GM23338 (cell line): ENCODE measurements around the gene ZCCHC14. TPM values are rescaled to one million over a fixed set of nuclear protein-coding genes. Genes with fewer than 3 reads are reported as not detected.

Source experiments
- ATAC-seq: fragments of 200-7000 bp; cut with Tn5 transposase; 3 replicates; pipeline ENCODE4 v1.9.1; 2020
- DNase-seq: peaks from one replicate; pipeline ENCODE4 v3.0.0-alpha.2; 2015; ENCODE audit warnings: low spot score
- H2AFZ ChIP-seq: fragments of 200-600 bp; sonication (generic); 2 replicates; pipeline ENCODE4 v1.8.0; 2016; ENCODE audit warnings: antibody characterized with exemption, mild to moderate bottlenecking, moderate library complexity
- H3F3A ChIP-seq: fragments of 200-600 bp; sonication (generic); replicated peaks from 2 replicates; pipeline ENCODE4 v1.8.0; 2017; ENCODE audit warnings: antibody characterized with exemption, mixed run types, low read depth
- H3K27ac ChIP-seq: fragments of 200-600 bp; sonication (generic); 2 replicates; pipeline ENCODE4 v1.6.1; 2016; ENCODE audit warnings: low read depth
- H3K27me3 ChIP-seq: fragments of 200-600 bp; sonication (generic); 2 replicates; pipeline ENCODE4 v1.8.0; 2016; ENCODE audit warnings: mild to moderate bottlenecking, mixed run types, moderate library complexity; ENCODE audit not compliant: insufficient read depth
- H3K36me3 ChIP-seq: fragments of 200-600 bp; sonication (generic); 2 replicates; pipeline ENCODE4 v1.8.0; 2016; ENCODE audit warnings: mild to moderate bottlenecking; ENCODE audit not compliant: insufficient read depth
- H3K4me1 ChIP-seq: fragments of 200-600 bp; sonication (generic); 2 replicates; pipeline ENCODE4 v1.8.0; 2016; ENCODE audit warnings: mild to moderate bottlenecking, moderate library complexity; ENCODE audit not compliant: insufficient read depth
- H3K4me2 ChIP-seq: fragments of 200-600 bp; sonication (generic); 2 replicates; pipeline ENCODE4 v1.7.1; 2017; ENCODE audit warnings: mixed run types
- H3K4me3 ChIP-seq: fragments of 200-600 bp; sonication (generic); 2 replicates; pipeline ENCODE4 v1.6.1; 2016; ENCODE audit warnings: mixed run types
- H3K79me2 ChIP-seq: fragments of 200-600 bp; sonication (generic); replicated peaks from 2 replicates; pipeline ENCODE4 v1.8.0; 2017; ENCODE audit warnings: mild to moderate bottlenecking; ENCODE audit not compliant: insufficient read depth
- H3K9me2 ChIP-seq: fragments of 200-600 bp; sonication (generic); 2 replicates; pipeline ENCODE4 v1.8.0; 2017; ENCODE audit not compliant: insufficient read depth
- H4K20me1 ChIP-seq: fragments of 200-600 bp; sonication (generic); replicated peaks from 2 replicates; pipeline ENCODE4 v1.8.0; 2017; ENCODE audit warnings: mild to moderate bottlenecking; ENCODE audit not compliant: insufficient read depth
- H3K27ac Mint-ChIP-seq: 2 replicates; pipeline ENCODE4 v1.8.0; 2020; ENCODE audit warnings: inconsistent platforms, mild to moderate bottlenecking, moderate library complexity, mixed read lengths
- H3K27me3 Mint-ChIP-seq: 3 replicates; pipeline ENCODE4 v1.8.0; 2022; ENCODE audit warnings: low read depth, mild to moderate bottlenecking, moderate library complexity, mixed read lengths, inconsistent platforms; ENCODE audit not compliant: insufficient read depth, poor library complexity
- H3K36me3 Mint-ChIP-seq: 3 replicates; pipeline ENCODE4 v1.8.0; 2021; ENCODE audit warnings: low read depth, mild to moderate bottlenecking, inconsistent platforms, moderate library complexity, mixed read lengths
- H3K4me1 Mint-ChIP-seq: 3 replicates; pipeline ENCODE4 v1.8.0; 2020; ENCODE audit warnings: mild to moderate bottlenecking, inconsistent platforms, mixed read lengths
- H3K4me3 Mint-ChIP-seq: 3 replicates; pipeline ENCODE4 v1.8.0; 2021; ENCODE audit warnings: moderate library complexity, mild to moderate bottlenecking, inconsistent platforms, mixed read lengths
- H3K9me3 Mint-ChIP-seq: 3 replicates; pipeline ENCODE4 v1.8.0; 2020; ENCODE audit warnings: moderate library complexity, mild to moderate bottlenecking, inconsistent platforms, mixed read lengths
- CREB1 ChIP-seq: fragments of 250-450 bp; sonication (Bioruptor Pico); IDR thresholded peaks from 2 replicates; pipeline ENCODE4 v1.5.0; 2020; ENCODE audit warnings: low read depth, mild to moderate bottlenecking, moderate library complexity
- ETS1 ChIP-seq: IDR thresholded peaks from 2 replicates; pipeline ENCODE4 v1.6.1; 2016; ENCODE audit warnings: antibody characterized with exemption
- EZH2 ChIP-seq: fragments of 200-600 bp; sonication (generic); IDR thresholded peaks from one replicate; pipeline ENCODE4 v1.8.0; 2017; ENCODE audit warnings: antibody characterized with exemption, mild to moderate bottlenecking, low read depth; ENCODE audit not compliant: unreplicated experiment
- EZH2phosphoT487 ChIP-seq: fragments of 200-600 bp; sonication (generic); IDR thresholded peaks from one replicate; pipeline ENCODE4 v1.8.1; 2018; ENCODE audit warnings: antibody characterized with exemption; ENCODE audit not compliant: unreplicated experiment
- JUNB ChIP-seq: IDR thresholded peaks from one replicate; pipeline ENCODE4 v1.6.1; 2016; ENCODE audit warnings: antibody characterized with exemption; ENCODE audit not compliant: unreplicated experiment
- NANOG ChIP-seq: IDR thresholded peaks from 2 replicates; pipeline ENCODE4 v1.6.1; 2016; ENCODE audit warnings: antibody characterized with exemption, borderline replicate concordance
- POLR2AphosphoS5 ChIP-seq: IDR thresholded peaks from 2 replicates; pipeline ENCODE4 v1.6.1; 2016; ENCODE audit warnings: antibody characterized with exemption, low read depth
- REST ChIP-seq: IDR thresholded peaks from one replicate; pipeline ENCODE4 v1.6.1; 2018; ENCODE audit warnings: antibody characterized with exemption; ENCODE audit not compliant: unreplicated experiment
- STAT1 ChIP-seq: IDR thresholded peaks from one replicate; pipeline ENCODE4 v1.6.1; 2016; ENCODE audit warnings: antibody characterized with exemption; ENCODE audit not compliant: unreplicated experiment
- ZNF114 ChIP-seq: fragments of 250-450 bp; sonication (Bioruptor Pico); IDR thresholded peaks from 2 replicates; pipeline ENCODE4 v1.5.0; 2020; ENCODE audit warnings: mild to moderate bottlenecking, moderate library complexity
- ZNF331 ChIP-seq: fragments of 250-450 bp; sonication (Bioruptor Pico); IDR thresholded peaks from 2 replicates; pipeline ENCODE4 v1.5.0; 2020; ENCODE audit warnings: low read depth, mild to moderate bottlenecking, moderate library complexity
- ZNF462 ChIP-seq: fragments of 250-450 bp; sonication (Bioruptor Pico); IDR thresholded peaks from 2 replicates; pipeline ENCODE4 v1.5.0; 2020; ENCODE audit warnings: mild to moderate bottlenecking, moderate library complexity
- polyA plus RNA-seq: library from polyadenylated mRNA; unstranded; fragments of >200 nt; fragmentation: Nextera tagmentation; extraction: Ambion mirVana; gene quantifications from 2 replicates; pipeline ENCODE4 v1.2.1, GENCODE V29; 2016
- total RNA-seq: library from RNA; depleted of rRNA; stranded (reverse); fragments of >200 nt; shearing (Covaris generic); gene quantifications from 2 replicates; pipeline ENCODE4 v1.2.3, GENCODE V29; 2014
- TF ChIP-seq, protein P1 (sequence below), 2 experiments: fragments of 200-600 bp in 1 of 2; sonication (generic) in 1 of 2; conservative IDR thresholded peaks; 2 replicates each; pipeline versions ENCODE4 v1.5.1 to v1.6.1; 2016 to 2017; ENCODE audit warnings: antibody characterized with exemption in 2 of 2, low read depth in 2 of 2, mild to moderate bottlenecking in 2 of 2, moderate library complexity in 1 of 2

Gene ZCCHC14
- total and polyA plus RNA-seq, 2 experiments from 2014 or later = 6.8 to 22.4 TPM

DNA sequence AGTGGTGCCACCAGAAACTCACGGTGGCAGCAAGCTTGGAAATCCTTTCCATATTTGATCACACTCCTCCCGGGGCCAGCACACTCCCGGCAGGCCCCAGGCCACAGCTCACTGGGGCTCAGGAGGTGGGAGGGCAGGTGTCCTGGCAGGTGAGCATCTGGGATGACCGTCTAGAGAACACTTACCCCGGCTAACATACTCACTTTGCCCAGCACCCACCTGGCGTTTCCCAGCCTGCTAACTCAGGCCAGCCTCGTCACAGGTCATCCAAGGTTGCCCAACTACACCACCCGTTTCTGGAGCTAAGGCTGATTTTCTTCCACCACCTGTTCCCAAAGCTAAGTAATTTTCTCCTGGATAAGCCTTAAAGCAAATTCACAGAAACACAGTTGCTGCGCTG, 134.1 kb downstream of the ZCCHC14 start:
- no peak for ATAC-seq
- Histone ChIP-seq H3K27ac (no peak overlapping the region), H3K4me1 (no peaks in the 10 kb centered on the region), H4K20me1 (no peaks in the 10 kb centered on the region; the same call in 1 of the 2 replicates), H3K4me3 (no peak overlapping the region), H3K4me2 (no peak overlapping the region), H3K9me2 (no peaks in the 10 kb centered on the region), H3K36me3 (no peaks in the 10 kb centered on the region; the same call in 1 of the 2 replicates), H2AFZ (no peak overlapping the region), H3K79me2 (peaks cover 7% of the 10 kb centered on the region), H3K27me3 (no peaks in the 10 kb centered on the region), H3F3A (no peaks in the 10 kb centered on the region)
- TF ChIP-seq REST (no peak), ETS1 (no peak), CREB1 (CRISPR knock-in tag) (no peak), POLR2AphosphoS5 (no peak), JUNB (no peak), ZNF114 (CRISPR knock-in tag) (no peak), STAT1 (no peak), NANOG (no peak), ZNF331 (no peak), EZH2 (no peak), ZNF462 (CRISPR knock-in tag) (no peak), EZH2phosphoT487 (no peak)
- TF ChIP-seq, protein P1, sequence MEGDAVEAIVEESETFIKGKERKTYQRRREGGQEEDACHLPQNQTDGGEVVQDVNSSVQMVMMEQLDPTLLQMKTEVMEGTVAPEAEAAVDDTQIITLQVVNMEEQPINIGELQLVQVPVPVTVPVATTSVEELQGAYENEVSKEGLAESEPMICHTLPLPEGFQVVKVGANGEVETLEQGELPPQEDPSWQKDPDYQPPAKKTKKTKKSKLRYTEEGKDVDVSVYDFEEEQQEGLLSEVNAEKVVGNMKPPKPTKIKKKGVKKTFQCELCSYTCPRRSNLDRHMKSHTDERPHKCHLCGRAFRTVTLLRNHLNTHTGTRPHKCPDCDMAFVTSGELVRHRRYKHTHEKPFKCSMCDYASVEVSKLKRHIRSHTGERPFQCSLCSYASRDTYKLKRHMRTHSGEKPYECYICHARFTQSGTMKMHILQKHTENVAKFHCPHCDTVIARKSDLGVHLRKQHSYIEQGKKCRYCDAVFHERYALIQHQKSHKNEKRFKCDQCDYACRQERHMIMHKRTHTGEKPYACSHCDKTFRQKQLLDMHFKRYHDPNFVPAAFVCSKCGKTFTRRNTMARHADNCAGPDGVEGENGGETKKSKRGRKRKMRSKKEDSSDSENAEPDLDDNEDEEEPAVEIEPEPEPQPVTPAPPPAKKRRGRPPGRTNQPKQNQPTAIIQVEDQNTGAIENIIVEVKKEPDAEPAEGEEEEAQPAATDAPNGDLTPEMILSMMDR (conservative IDR thresholded peaks at IDR 0.05; ENCODE audit: low read depth in 2 of 2) = no peak
- peaks cover 9% of the 10 kb centered on the region; the same call in 2 of the 3 replicates for H3K36me3 Mint-ChIP-seq
- DNase-seq = no peak
- no peaks in the 10 kb centered on the region for H3K9me3 Mint-ChIP-seq
- no peak overlapping the region for H3K4me3 Mint-ChIP-seq
- peaks cover 3% of the 10 kb centered on the region; the same call in 2 of the 3 replicates for H3K4me1 Mint-ChIP-seq
- no peak overlapping the region for H3K27ac Mint-ChIP-seq
- H3K27me3 Mint-ChIP-seq = peaks cover 2% of the 10 kb centered on the region
